AG20443 (cell line): Measurements from ENCODE around the gene IP6K3.

ENCODE experiments used
- DNase-seq: peaks from one replicate; pipeline ENCODE4 v3.0.0; 2012; ENCODE audit warnings: low spot score, mixed read lengths

The IP6K3 gene

GRCh38 chr6:33746651-33747100 is at the start of gene IP6K3:
Gene IP6K3, minus strand, starts transcription at chr6:33746905. Its CDS starts 11,429 bp downstream, at chr6:33735476.
- no peak for DNase-seq

GRCh38 chr6:33794910-33795623 is 48.4 kb upstream of the IP6K3 start:
- DNase-seq: no peak

GRCh38 chr6:33792981-33793380 is 46.3 kb upstream of the IP6K3 start:
- no peak for DNase-seq

- no peak for DNase-seq
Measured at GRCh38 chr6:33791620-33792019, 44.9 kb upstream of the IP6K3 start.

GRCh38 chr6:33790910-33791309 is 44.2 kb upstream of the IP6K3 start:
- no peak for DNase-seq

- DNase-seq: no peak
Measured at GRCh38 chr6:33790379-33790778, 43.7 kb upstream of the IP6K3 start.

- no peak for DNase-seq
Measured at GRCh38 chr6:33789550-33789895, 42.8 kb upstream of the IP6K3 start.

GRCh38 chr6:33788694-33789549 is 42.2 kb upstream of the IP6K3 start, which contains the start of gene LEMD2:
Gene LEMD2, minus strand, starts transcription at chr6:33789130. Its CDS starts 14 bp downstream, at chr6:33789116.
- DNase-seq: peak; percentile 97

- DNase-seq: peak; percentile 86
Measured at GRCh38 chr6:33787954-33788693, 41.4 kb upstream of the IP6K3 start.

- DNase-seq: peak; percentile 47
Measured at GRCh38 chr6:33787346-33787953, 40.7 kb upstream of the IP6K3 start.

- no peak for DNase-seq
Measured at GRCh38 chr6:33786736-33787135, 40.0 kb upstream of the IP6K3 start.

GRCh38 chr6:33785778-33786177 is 39.1 kb upstream of the IP6K3 start:
- DNase-seq: peak; percentile 63

- no peak for DNase-seq
Measured at GRCh38 chr6:33784787-33785186, 38.1 kb upstream of the IP6K3 start.

- no peak for DNase-seq
Measured at GRCh38 chr6:33783781-33784520, 37.2 kb upstream of the IP6K3 start.

- no peak for DNase-seq
Measured at GRCh38 chr6:33782561-33782960, 35.9 kb upstream of the IP6K3 start.

- DNase-seq: peak; percentile 53
Measured at GRCh38 chr6:33781131-33781975, 34.6 kb upstream of the IP6K3 start.

GRCh38 chr6:33779895-33780294 is 33.2 kb upstream of the IP6K3 start:
- no peak for DNase-seq

- DNase-seq: no peak
Measured at GRCh38 chr6:33779290-33779689, 32.6 kb upstream of the IP6K3 start.

- no peak for DNase-seq
Measured at GRCh38 chr6:33778444-33779121, 31.9 kb upstream of the IP6K3 start.
